Measurements from ENCODE around the gene STX10. TPM values are rescaled to one million over a fixed set of nuclear protein-coding genes. Genes with fewer than 3 reads are reported as not detected.

STX10 gene
- total RNA-seq, 1 donor from 2014 or later = 75.3 TPM

DNA sequence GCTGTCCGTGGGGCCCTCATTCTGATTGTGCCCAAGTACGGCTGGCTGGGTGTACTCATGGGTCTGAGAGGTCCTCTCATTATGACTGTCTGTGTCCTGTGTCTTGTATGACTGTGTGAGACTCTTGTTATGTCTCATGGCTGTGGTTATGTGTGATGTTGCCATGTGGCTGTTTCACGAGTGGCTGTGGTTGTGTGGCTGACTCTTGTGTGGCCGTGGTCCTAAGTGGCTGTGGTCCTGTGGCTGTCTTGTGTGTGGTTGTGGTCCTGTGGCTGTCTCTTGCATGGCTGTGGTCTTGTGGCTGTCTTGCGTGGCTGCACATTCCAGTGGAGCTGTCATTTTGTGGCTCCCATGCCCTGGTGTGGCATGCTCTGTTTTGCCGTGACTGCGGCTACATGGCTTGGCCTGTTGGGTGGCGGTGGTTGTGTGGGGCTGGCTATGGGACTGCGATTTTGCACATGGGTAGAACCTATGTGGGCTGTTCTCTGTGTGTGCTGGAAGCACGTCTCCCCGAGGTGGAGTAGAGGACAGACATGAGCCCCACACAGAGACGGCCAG, 50.1 kb downstream of the STX10 start:
- Histone ChIP-seq H3K4me3 (ENCODE audit: low read depth, low read length) (no peak overlapping the region), H3K27me3 (ENCODE audit: control insufficient read depth, insufficient read depth, low read length) (no peaks in the 10 kb centered on the region), H3K36me3 (ENCODE audit: control insufficient read depth, insufficient read depth, low read length) (peaks cover 4% of the 10 kb centered on the region)
- TF ChIP-seq, protein P1, sequence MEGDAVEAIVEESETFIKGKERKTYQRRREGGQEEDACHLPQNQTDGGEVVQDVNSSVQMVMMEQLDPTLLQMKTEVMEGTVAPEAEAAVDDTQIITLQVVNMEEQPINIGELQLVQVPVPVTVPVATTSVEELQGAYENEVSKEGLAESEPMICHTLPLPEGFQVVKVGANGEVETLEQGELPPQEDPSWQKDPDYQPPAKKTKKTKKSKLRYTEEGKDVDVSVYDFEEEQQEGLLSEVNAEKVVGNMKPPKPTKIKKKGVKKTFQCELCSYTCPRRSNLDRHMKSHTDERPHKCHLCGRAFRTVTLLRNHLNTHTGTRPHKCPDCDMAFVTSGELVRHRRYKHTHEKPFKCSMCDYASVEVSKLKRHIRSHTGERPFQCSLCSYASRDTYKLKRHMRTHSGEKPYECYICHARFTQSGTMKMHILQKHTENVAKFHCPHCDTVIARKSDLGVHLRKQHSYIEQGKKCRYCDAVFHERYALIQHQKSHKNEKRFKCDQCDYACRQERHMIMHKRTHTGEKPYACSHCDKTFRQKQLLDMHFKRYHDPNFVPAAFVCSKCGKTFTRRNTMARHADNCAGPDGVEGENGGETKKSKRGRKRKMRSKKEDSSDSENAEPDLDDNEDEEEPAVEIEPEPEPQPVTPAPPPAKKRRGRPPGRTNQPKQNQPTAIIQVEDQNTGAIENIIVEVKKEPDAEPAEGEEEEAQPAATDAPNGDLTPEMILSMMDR (IDR thresholded peaks at IDR 0.05; ENCODE audit: insufficient read depth, low read length, severe bottlenecking) = no peak
- FAIRE-seq = peak; percentile 92
- no peak for DNase-seq (ENCODE audit: low read depth)

DNA sequence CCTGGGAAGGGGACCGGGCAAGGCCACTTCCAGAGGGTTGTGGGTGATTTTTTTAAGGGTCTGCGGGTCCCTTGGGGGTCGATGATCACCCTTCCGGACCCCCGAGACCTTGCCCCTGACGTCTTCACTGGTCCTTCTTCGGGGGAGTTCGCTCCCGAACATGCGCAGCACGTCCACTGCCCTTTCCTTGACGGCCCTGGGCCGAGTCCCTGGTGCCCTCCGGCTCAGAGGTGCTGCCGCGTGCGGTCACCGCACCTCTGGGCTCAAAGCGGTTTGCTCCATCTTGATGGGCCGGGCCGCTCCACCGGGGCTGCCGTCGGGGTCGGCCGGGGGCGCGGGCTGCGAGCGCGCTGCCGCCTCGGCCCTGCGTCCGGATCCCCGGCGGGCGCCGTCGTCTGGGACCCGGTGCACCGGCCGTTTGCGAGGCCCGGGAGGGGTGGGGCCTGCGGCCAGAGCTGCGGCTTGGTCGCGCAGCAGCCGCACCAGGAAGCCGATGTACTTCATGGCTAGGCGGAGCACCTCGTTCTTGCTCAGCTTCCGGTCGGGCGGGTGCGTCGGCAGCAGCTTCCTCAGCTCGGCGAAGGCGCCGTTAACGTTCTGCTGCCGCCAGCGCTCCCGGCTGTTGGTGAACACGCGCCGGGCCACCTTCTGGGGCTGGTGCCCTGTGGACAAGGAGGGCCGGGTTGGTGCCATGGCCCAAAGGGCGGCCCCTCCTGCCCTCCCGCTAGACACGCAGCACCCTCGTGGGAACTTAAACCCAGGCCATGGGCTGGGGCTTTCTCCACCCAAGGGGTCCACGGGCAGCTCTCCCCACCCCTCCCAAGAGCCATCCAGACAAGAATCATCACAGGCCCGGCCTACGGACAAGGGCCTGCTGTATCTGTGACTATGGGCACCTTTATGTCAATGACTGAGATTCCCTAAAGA, 50.8 kb downstream of the STX10 start:
- TF ChIP-seq, protein P1 (IDR thresholded peaks at IDR 0.05; ENCODE audit: insufficient read depth, low read length, severe bottlenecking) = no peak
- Histone ChIP-seq H3K4me3 (ENCODE audit: low read depth, low read length) (peak overlapping the region; percentile 26), H3K27me3 (ENCODE audit: control insufficient read depth, insufficient read depth, low read length) (no peaks in the 10 kb centered on the region), H3K36me3 (ENCODE audit: control insufficient read depth, insufficient read depth, low read length) (no peaks in the 10 kb centered on the region)
- DNase-seq (ENCODE audit: low read depth) (peak; percentile 62), FAIRE-seq (no peak)

DNA sequence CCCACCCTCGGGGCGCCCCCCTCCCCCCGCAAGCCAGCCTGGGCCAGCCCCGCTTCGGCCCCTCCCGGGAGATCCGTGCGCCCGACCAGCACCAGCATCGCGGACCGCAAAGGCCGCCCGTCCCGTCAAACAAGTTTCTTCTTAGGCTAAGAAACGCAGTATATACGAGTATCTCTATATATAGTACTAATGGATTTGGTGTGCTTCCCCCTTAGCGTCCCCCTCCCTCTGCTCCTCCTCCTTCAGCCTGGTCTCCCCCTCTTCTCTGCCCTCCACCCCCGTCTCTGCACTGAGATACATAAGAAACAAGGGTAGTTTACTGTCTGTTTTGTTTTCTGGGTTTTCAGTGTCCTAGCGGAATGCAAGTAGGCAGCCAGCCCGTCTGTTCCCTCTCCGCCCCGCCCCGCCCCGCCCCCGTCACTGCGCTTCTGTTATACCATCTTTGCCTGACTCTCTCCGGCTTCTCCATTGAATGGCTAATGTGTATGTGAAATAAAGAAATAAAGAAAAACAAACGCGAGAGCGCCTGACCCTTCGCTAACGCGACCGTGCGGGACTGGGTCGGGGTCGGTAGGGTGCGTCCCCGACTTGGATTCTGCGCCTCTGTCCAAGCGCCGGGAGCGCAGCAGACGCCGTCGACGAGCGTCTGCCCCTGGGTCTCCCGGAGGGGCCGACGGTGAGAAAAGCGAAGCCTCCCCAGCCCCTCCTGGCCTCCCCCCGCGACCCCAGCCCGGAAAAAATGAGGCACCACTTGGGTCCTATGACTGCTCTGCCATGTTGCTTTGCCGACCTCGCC, 51.7 kb downstream of the STX10 start:
- TF ChIP-seq, protein P1 (IDR thresholded peaks at IDR 0.05; ENCODE audit: insufficient read depth, low read length, severe bottlenecking) = no peak
- FAIRE-seq = no peak
- peak overlapping the region; percentile 26 for H3K4me3 ChIP-seq (ENCODE audit: low read depth, low read length)

DNA sequence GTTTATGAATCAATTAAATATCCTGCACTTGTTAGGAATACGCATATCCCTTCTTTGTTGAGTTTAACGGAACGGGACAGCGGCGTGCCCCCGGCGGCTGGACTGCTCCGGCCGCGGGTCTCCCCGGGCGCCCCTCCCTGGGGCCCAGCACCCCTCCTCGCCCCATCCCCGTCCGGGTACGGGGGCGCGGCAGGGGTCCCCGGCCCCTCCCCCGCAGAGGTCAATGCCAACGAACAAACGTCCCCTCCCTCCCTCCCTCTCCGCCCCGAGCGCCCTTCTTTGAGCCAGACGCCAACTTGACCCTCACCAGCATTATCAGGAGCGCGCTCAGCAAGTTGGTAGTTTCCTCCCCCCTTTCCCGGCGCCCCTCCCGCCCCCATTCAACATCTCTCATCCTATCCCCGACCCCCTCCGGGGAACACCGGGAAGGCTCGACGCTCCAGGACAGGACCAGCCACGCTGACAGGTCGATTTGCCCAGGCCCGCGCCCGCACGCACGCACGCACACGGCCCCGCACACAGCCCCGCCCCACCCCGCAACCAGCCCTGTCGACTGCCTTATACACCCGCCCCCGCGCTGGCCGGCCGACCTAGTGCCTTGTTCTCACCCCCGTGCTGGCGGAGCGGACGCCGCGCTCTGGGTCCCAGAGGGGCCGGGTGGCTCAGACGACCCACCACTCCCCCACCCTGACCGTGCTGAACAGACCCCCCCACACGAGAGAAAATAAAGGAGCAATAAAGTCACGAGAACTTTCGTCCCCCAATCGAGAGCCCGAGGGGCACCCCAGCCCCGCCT, 52.5 kb downstream of the STX10 start:
- DNase-seq (ENCODE audit: low read depth) (no peak), FAIRE-seq (no peak)
- H3K36me3 ChIP-seq (ENCODE audit: control insufficient read depth, insufficient read depth, low read length) = no peaks in the 10 kb centered on the region
- TF ChIP-seq, protein P1 (IDR thresholded peaks at IDR 0.05; ENCODE audit: insufficient read depth, low read length, severe bottlenecking) = no peak
- H3K4me3 ChIP-seq (ENCODE audit: low read depth, low read length) = no peak overlapping the region
- H3K27me3 ChIP-seq (ENCODE audit: control insufficient read depth, insufficient read depth, low read length) = no peaks in the 10 kb centered on the region

More for the DNA sequence above, 51.7 kb downstream of the STX10 start:
- no peaks in the 10 kb centered on the region for H3K36me3 ChIP-seq (ENCODE audit: control insufficient read depth, insufficient read depth, low read length)
- peak; percentile 16 for DNase-seq (ENCODE audit: low read depth)
- H3K27me3 ChIP-seq (ENCODE audit: control insufficient read depth, insufficient read depth, low read length) = no peaks in the 10 kb centered on the region

DNA sequence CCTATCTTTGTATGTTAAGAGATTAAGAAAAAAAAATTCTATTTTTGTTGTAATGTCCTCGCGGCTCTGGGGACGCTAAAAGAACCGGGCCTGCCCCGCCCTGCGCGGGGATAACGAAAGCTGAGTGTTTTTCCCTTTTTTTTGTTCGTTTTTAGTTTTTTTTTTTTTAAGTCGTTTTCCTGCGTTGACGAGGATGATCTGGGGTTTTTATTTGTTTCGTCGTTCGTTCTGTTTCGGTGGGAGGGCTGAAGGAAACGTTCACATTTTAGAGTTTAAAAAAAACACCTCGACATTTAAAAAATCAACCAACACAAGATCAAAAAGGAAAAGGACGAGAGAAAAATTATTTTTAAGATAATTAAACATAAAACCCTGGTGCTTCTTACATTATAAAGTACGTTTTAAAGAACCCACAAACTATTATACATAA, 53.1 kb downstream of the STX10 start:
- FAIRE-seq (no peak), DNase-seq (ENCODE audit: low read depth) (no peak)
- Histone ChIP-seq H3K4me3 (ENCODE audit: low read depth, low read length) (no peak overlapping the region), H3K36me3 (ENCODE audit: control insufficient read depth, insufficient read depth, low read length) (no peaks in the 10 kb centered on the region), H3K27me3 (ENCODE audit: control insufficient read depth, insufficient read depth, low read length) (no peaks in the 10 kb centered on the region)
- TF ChIP-seq, protein P1 (IDR thresholded peaks at IDR 0.05; ENCODE audit: insufficient read depth, low read length, severe bottlenecking) = no peak

Measured in bronchial epithelial cell (primary cell).